ENCODE measurements around the gene MACO1.

The MACO1 gene

DNA sequence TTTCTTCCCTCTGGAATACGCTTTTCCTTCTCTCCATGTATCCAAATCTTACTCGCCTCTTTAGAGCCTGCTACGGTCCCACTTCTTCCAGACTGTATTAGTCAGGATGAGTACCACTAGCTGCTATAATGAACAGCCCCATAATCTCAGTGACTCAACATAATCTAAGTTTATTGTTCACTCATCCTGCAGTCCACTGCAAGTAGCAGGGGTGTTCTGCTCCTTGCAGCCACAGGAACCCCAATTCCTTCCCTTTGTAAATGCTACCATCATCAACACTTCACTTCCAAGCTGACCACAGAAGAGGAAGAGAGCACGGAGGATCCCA is 94.6 kb downstream of the MACO1 start:
- DNase-seq: no peak

DNA sequence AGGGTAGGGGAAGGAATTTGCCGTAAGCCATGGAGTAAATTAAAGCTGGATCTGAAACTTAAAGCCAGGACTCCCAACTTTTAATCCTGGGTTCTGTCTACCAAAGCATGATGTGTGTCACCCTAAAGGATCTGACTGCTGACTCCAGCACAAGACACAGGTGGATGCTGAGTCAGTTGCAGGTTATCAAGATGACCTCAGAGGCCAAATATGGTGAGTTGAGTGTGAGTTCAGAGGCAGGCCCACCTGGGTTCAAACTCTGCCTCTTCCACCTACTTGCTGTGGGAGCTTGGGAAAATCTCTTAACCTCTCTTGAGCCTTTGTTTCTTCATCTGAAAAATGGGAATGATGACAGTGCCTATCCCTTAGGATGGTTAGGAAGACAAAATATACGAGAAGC is 96.1 kb downstream of the MACO1 start:
- DNase-seq: no peak

DNA sequence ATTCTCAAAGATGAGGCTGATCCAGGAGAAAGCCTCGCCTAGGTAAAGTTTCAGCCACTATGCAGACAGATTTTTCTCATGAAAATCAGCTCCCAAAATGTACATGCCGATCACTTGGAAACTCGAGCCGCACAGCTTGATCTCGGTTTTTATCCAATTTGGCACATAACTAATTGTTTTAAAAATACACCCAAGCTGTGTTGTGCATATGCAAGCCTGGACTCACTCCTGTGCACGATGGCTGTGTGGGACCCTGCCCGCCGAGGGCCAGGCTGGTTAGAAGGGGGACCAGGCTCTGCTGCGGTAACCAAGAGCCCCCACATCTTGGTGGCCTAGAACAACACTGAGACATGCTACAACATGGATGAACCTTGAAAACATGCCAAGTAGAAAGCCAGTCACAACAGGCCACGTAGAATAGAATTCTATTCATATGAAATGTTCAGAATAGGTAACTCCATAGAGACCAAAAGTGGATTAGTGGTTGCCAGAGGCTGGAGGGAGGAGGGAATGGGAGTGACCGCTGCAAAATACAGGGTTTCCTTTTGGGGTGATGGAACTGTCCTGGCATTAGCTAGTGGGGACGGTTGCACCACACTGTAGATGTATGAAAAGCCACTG is 96.6 kb downstream of the MACO1 start:
- no peak for DNase-seq

DNA sequence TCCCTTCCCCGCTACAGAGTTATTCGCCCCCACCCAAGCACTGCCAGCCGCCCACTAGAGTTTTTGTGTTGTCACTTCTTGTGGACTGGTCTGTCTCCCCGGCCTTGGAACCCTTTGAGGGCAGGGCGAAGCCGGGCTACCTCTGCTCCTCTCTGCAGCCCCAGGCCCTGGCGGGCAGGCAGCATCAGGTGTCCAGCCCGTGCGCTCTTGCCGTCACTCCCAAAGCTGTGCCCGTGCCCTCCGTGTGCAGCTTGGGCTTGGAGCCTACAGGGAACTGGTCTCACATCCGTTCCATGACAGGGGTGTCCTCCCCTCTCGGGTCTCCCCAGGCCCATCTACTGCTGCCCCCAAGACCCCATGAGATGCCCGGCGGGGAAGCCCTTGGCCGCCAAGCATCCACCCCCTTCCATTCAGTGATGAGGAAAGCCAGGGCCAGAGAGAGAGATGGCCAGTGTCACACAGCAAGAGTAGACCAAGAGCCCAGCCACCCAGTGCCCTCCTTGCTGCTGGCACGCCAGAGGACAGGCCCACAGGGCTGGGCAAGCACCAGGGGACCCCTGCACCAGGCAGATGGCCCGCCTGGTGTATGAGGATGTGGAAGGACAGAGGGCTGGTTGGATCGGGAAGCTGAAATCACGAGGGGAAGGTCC is 97.4 kb downstream of the MACO1 start:
- DNase-seq: no peak

DNA sequence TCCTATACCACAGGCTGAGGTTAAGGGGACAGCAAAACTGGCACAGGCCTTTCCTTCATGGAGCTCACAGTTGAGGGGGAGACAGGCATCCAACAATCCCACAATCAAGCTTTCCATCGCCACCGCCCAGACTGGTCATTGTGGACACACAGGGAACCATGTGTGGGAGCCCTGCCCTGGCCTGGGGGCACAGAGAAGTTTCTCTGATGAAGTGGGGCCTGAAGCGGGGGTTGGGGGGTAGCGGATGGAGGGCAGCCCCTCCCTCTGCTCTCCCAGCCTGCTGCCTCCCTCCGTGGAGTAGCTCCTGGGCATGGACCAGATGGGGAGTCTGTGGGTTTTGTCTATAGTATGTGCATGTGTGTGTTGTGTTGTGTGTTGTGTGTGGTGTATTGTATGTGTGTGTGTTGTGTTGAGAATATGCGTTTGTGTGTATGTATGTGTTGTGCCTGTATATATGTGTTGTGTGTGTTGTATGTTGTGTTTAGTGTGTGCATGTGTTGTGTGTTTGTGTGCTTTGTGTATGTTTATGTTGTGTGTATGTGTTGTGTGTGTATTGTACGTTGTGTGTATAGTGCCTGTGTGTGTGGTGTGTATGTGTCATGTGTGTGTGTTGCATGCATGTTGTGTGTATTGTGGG is 98.3 kb downstream of the MACO1 start:
- no peak for DNase-seq

DNA sequence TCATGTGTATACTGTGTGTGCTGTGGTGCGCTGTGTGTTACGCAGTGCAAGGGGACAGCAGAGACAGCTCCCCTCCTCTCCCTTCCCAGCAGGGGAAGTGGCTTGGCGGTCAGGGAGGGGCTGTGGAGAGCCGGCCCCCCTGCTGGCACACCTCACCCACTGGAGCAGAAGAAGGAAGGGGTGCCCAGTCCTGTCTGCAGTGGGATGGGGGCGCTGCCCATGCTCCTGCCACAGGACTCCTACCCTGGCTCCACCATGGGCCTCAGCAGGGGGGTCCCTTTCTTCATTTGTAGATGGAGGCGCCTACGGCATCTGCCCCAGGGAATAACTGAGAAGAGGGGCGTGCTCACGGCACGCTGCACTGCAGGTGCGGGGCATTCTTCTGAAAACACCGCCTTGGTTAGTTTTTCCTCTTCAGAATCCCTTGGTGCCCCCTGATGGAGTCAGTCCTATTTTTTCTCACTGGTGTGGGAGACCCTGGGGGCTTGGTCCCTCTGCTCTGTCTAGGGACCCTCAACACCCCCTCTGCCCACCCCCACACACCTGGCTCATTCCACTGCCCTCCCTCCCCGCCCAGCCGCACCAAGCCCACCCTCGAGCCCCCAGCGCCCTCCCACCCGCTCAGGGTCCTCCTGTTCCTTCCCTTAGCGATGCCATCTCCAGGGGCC is 99.0 kb downstream of the MACO1 start:
- peak in 1 of 6 experiments; percentile 7 for DNase-seq

DNA sequence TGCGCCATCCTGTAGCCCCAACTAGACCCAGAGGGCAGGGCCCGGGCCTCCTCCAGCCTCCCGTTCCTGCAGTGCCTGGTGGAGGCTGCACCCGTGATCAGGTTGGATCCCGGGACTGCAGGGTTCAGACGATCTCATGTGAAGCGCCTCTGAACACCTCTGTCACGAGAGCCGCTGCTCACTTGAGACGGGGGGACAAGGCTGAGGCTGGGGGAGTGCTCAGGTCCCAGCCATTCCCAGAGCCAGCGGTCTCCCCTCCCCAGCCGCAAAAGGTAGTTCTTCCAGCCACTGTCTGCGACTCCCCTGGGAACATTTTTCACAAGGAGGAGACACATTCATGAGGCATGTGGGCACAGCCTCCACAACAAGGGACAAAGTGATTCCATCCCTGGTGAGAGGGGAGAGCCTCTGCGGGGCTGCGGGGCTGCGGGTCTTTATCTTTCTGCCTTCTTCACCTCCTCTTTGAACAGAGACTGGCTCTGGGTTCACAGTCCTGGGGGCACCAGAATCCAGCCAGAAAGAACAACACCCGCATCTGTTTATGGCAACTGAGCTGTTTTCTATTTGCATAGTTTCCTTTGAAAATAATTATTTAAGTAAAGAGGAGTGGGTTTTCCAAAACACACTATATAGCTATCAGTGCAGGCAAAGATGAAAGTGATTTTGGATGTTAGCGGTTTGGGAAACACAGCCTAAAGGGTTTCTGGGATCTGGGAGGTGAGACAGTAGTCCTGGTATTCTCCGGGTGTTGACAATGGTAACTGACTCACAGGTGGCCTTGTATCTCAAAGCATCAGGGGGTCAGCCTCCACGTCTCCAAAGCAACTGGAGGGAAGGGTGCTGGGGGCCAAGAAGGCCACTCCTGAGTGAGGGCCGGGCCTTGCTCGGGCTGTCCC is 99.7 kb downstream of the MACO1 start:
- DNase-seq: no peak

DNA sequence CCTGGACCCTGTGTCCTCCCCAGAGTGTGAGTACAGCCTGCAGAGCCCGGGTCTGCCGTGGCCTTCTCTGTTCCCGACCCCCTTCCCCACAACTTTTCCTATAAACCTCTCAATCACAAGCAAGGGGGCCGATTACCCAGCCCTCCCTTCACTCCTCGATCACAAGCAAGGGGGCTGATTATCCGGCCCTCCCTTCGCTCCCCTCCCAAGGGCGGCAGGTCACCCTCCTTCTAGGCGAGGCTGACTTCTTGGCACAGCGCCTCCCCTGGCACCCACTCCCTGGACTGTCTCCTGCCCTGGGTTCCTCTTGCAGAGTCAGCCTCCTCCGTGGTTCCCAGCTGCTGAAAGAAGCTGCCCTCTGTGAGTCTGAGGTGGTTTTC is 100.4 kb downstream of the MACO1 start:
- DNase-seq: no peak

DNA sequence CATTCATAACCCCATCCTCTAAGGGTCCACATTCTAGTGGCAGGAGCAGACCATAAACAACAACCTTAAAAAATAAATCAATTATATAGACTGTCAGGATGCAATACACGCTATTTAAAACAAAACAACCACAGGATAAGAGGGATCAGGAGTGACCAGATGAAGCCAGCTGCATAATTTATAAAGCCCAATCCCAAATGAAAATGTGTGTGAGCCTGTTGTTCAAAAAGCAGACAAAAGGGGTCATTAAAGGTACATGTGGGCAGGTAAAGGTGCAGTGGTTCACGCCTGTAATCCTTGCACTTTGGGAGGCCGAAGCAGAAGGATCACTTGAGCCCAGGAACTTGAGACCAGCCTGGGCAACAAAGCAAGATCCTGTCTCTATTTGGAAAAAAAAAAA is 102.3 kb downstream of the MACO1 start:
- DNase-seq: no peak

DNA sequence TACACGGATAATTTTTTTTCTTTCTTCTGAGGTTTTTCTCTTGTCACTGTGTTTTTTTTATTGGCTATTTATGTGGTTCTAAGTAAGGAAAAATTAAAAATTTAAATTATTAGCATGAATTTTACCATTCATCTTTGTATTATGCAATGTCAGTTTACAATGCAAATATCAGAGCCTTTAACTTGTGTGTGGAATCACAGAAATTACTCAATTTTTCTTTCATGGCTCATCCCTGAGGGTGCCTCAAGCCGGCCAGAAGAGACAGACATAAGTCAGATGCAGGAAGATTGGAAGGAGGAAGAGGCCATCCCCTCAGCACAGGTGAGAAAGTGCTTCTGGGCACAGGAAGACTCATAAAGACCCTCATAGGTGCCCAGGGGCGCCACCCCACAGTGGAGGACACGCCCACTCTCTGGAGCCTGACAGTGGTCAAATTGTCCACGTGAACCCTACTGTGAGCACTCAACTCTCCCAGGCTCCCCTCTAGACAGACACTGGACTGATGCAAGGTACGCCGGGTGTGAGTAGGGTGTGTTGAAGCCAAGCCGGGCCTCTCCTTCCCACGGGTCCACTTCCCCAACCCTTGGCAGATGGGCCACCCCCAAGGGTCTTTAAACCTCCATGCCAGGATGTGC is 103.2 kb downstream of the MACO1 start:
- DNase-seq: no peak

DNA sequence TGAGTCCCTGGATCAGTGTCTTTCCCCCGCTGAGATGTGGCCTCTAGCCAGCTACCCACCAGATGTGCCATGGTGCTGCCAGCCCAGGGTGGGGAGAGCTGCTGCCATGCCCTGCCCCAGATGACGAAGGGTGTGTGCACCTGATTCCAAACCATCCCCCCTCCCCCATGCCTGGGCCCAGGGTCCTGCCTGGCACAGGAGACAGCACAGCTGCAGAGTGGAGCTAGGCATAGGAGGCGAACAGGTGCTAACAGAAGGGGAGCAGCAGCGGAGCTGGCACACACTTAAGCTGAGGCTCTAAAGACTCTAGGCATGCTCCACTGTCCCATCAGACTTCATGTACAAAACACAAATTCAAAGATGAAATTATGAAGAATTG is 103.7 kb downstream of the MACO1 start:
- DNase-seq: no peak

DNA sequence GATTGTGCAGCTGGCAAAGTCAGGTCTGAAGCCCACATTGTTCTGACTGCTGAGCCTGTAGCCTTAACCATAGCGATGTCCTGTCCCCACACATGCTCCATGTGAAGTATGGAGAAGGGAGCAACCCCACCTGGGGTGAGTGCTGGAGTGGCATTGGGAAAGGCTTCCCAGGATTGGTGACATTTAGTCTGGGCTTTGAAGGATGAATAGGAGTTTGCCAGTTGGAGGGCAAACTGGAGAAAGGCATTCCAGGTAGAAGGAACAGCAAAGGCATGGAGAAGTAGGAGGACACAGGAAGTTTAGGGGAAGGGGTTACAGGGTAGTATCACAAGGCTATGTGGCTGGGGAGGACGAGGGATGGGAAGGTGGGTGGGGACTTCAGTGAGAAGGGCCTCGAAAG is 105.4 kb downstream of the MACO1 start:
- DNase-seq: no peak

DNA sequence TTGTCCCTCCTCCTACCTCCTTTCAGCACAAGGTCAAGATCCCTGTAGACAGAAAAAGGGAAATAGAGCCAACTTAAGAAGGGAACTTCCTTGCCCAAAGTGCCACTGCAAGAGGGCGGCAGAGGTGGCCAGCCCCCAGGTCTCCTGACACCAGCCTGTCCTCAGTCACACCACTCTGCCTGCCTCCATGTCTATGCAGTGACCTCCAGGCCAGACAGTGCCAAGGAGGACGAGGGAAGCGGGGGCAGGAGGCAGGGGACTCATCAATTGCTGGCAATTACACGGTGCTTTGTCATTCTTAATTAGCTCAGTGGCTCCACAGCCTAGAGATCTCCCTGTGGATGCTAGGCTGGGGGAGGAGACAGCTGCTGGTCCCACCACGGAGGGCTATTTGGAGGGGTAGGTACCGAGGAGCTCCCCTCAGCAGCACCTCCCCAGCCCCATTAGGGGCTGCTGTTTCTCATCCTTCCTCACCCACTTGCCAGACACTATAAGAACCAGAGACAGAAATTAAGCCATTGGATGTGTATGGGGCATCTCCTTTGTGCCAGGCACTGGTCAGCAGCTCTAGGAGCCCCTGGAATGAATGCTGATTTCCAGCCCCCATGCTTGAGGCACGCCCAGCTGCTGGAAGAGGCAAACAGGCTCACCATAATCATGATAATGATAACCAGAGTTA is 106.6 kb downstream of the MACO1 start:
- DNase-seq: no peak

DNA sequence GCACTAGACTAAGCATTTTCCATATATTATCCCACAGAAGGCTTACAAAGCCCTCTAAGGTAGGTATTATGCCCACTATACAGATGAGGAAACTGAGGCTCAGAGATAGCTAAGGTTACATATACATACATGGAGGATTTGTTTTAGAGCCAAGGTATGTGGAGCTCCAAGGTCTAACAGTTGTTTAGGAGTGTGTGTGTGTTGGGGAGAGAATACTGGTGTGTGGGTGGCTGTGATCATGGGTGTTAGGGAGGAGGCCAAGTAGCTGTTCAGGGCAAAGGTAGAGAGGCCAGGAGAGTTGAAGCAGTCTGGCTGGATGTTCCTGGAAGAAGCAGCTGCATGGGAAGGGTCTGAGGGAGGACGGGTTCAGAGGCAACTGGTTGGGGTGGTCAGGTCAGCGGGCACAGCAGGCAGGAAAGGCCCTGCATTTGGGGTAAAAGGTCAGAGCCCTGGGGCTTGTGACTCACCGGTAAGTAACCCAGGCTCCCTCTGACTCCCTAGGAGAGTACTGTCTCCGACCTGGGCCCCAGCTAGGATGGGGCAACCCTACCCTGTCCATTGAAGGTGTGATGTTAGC is 107.6 kb downstream of the MACO1 start:
- DNase-seq: no peak

DNA sequence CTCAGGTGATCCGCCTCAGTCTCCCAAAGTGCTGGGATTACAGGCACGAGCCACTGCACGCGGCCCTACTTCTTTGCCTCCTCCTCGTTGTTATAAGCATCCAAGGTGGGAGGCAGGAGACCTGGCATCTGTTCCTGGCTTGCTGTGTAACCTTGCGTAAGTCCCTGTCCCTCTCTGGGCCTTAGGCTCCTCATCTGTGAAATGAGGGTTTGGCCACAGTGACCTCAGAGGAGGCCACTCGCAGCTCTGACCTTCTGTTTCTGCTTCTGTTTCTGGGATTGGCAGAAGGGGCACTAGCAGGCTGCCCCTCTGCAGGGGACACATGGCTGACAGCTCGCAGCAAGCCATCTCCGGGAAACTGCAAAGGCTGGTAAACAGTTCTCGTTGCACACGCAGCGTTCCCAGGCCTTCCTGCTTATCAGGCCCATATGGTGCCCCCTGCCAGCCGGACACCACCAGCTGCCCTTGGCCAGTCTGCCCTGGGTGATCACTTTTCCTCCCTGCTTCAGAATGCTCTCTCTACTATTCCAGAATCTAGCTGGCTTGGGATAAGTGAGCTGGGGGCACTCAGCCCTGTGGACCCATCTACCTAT is 110.1 kb downstream of the MACO1 start:
- no peak for DNase-seq

DNA sequence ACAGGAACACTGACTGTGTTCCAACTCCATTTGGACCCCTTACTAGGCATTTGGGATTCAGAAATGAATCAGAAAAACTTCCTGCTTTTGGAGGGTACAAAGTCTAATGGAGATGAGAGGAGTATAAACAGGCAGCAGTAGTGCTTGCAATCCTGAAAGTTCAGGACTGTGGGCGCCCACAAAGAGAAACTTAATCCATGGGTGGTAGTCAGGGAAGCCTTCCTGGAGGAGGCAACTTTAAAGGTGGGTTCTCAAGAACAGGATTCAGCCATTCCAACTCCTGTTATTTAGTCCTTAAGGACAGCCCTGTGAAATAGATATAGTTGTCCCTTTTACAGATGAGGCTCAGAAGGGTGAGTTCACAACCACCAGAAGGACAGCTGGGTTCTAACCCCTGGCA is 110.7 kb downstream of the MACO1 start:
- DNase-seq: no peak

DNA sequence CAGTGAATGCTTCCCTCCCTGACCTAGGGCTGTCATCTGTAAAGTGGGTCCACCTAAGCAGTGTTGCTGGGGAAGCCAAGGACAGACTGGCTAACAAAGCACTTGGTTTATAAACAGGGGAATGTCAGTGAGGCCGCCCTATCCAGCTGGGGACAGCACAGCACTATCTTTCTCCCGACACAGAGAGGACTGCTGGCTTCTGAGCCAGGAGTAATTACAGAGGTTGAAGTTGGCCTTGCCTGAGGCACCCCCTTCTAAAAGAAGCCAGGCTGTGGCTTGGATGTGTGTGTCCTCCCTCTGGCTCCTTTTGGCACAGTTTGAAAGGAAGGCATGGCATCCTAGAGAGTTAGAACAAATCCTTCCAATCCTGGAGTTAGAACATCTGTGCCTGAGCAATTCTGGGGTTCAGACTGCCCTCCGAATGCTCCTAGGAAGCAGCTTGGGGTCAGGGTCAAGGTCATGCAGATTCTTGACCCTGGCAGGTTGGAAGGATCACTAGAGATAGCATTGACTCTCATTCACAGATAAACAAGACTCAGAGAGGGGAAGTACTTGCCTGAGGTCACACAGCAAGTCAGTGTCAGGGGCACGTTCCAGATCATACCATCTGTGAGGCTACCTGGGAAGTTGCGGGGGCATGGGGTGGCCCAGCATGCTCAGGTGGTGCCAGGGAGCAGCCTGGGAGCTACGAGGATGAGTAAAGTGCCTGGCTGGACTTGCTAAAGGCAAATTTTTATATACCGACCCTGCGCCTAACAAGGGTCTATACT is 111.4 kb downstream of the MACO1 start:
- DNase-seq: no peak

DNA sequence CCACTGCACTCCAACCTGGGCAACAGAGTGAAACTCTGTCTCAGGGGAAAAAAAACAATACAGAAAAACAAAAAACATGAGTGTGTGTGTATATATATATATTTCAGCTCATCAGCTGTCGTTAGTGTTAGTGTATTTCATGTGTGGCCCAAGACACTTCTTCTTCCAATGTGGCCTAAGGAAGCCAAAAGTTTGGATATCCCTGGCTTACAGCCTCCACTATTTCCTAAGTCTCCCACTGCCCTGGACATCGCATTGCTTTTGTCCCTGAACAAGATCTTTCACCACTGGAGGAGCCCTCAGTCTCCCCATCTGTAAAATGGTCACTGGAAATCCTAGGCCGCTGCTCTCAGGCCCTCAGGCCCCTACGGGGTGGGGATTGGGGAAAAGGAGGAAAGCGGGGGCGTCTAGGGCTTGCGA is 112.3 kb downstream of the MACO1 start:
- DNase-seq: no peak

DNA sequence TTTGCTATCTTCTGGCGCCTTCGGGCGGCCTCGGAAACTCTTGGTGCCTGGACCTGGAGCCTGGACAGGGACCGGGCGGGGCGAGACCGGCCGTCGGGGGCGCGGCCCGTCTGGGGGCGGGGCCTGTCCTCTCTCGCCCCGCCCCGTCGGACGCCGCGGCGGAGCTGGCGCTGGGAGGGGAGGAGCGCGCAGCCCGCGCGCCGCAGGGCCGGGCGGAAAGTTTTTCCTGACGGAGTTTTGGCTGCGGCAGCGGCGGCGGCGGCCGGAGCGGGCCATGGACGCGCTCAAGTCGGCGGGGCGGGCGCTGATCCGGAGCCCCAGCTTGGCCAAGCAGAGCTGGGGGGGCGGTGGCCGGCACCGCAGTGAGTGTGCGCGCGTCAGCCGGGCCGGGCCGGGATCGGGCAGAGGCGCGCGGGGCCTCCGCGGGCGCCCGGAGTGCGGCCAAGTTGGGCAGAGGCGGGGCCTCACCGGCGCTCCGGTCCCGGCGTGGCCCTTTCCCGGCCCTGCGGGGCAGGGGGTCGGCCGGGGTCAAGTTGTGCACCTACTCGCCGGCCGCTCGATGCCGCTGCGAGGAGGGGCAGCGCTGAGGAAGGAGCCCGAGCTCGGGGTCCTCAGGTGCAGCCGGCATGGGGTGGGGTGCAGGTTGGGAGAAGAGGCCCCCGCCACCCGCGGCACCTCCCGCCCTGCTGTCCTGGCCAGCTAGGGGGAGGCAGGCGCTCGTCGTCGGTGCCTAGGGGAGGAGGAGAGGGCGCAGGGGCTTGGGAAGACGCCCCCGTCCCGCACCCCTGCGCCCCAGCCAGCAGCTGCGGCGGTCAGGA is 112.9 kb downstream of the MACO1 start, which contains the start of gene LDLRAP1:
Gene LDLRAP1 (plus strand): TSS at position 182 of the 818 bp plus-strand sequence. CDS start 93 bp downstream, at position 275.
- DNase-seq: peak in 5 of 6 experiments; percentile 18 to 54 (median 42)
